NCI-H2081 treated with DMSO at 0.1 percent for 48 hours (cell line): ENCODE results near the gene LTBP4.

ENCODE experiments used
- DNase-seq: peaks from one replicate; lab custom pipeline; 2025; lab: John Stamatoyannopoulos, UW

Gene LTBP4

DNA sequence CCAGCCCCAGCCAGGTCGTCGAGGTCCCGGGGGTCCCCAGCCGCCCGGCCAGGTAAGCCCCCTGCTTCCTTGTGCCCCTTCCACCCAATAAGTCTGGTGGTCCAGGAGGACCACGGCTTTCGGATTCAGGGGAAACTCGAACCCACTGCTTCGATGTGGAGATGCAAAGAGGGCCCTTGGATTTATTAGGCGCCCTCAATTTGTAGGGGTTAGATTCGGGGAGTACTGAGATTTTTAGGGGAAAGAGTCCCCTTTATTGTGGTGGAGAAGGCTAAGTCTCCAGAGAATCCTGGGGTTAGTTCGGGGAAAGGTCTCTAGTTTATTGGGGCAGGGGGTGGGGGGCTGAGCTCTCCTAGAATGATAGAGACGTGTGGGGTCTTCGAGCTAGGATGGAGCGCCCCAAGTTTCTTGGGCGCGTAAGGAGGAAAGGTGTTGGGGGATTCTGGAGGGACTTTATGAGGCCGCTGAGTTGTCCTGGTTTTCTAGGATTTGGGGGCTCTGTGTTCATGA is 3.8 kb upstream of the LTBP4 start:
- no peak for DNase-seq

DNA sequence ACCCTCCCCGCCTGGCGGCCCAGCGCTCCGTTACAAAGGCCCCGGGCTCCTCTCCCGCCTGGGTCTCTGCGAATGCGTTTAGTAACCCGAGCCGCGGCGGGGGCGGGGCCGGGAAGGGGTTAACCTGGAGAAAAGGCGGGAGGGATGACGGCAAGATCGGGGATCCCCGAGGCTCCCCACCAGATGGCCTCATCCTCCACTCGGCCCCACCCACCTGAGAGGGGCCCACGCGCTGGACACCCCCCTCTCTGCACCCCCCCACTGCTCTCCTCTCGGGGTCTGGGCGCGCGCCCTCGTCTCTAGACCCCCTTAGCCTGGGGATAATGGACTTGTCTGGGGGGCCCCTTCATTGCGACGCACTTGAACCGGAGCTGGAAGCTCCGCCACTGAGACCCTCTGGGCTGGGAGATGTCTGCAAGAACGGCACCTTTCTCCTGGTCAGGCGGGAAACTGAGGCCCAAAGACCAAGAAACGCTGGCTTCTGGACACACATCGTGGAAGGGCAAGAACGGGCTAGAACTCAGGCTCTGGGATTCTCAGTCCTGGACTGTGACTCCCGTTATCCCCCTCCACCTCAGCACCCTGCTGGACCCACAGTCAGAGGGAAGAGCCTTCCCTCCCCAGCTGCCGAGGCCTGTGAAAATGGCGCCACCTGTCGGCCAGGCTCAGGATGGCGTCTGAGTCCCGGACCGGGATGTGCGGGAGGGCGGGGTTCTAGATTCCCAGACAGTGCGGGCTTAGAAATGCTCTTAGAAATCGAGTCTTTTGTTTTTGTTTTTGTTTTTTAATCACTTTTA is 2.9 kb upstream of the LTBP4 start:
- peak; percentile 12 for DNase-seq

DNA sequence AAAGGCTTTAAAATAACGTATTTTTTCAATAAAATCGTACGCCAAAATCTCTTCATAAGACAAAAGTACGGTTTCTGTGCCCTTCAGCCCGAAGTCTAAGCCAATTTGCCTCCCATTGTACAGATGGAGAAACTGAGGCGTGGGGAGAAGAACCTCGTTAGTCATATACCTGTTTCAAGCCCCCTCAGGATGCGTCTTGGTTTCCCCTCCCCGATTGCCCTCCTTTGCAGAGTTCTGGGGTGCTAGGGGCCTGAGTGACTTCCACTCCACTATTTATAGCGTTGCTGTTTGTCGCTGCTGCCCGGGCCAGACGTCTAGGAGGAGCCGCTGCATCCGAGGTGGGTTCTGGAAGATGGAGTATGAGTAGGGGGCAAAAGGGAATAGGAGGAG is 2.3 kb upstream of the LTBP4 start:
- no peak for DNase-seq

DNA sequence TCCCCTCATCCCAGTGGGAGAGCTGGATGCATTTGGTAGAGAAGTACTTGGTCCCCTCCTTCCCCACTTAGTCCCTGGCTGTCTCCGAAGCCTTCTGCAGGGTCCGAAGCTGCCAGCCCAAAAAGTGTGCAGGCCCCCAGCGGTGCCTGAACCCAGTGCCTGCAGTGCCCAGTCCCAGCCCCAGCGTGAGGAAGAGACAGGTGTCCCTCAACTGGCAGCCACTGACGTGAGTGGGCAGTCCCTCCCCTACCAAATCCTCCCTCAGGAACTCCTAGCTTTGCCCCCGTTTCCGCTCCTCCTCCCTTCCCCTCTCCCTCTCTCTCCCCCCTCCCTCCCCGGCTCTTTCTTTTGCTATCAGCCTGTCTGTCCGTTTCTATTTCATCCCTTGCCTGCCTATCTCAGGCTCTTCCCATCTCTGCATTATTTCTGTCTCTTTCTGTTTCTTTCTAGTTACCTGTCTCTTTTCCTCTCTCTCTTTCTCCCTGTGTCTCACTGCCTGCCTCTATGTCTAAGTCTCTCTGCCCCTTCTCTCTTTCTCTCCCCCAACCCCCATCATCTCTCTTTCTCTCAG is 1.8 kb upstream of the LTBP4 start:
- no peak for DNase-seq

DNA sequence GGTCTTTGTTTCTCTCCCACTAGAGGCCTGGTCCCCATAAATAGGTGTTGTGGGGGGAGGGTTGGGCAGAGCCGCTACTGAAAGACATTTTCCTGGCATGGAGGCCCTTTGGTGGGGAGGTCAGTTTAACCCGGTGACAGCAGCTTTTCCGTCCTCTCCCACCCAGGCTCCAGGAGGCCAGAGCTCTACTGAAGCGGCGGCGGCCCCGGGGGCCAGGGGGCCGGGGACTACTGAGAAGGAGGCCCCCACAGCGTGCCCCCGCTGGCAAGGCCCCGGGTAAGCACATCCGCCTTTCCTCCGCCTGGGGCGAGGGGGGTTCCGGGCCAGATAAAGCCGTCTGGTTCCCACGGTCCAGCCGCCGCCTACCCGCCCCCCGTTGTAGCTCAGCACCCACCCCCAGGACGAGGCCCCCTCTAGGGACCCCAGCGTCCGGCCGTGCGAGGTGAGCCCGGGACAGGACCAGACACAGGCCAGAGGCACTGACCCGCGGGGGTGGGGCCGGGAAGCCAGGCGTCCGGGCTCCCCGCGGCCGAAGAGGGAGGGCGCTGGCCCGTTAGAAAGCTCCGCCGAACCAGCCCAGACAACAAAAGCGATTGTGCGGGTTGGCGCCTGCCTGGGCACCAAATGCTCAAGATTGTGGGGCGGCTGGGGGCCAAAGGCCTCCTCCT is 1.1 kb upstream of the LTBP4 start:
- no peak for DNase-seq

DNA sequence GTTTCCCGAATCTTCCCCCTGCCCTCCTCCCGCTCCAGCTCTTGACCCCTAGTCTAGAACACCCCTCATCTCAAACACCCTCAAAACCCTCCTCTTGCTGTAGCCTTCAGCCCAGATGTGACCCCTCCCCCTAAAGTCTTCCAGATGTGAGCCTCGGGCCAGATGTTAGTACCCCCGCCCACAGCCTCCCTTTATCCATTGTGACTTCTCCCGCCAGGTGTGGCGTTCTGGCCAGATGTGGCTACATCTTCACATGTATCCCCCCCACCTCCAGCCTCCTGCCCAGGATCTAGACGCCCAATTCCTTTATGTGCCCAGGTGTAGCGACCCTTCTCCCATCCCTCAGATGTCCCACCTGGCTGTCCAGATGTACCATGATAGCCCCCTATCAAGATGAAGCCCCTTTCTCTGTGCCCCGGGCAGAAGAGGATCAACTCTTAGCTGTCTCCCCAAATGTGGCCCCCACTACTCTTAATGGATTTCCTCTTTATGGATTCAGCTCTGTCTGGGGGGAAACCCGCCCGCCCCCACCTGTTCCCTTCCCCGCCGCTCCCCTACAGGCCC is 517 bp upstream of the LTBP4 start:
- DNase-seq = no peak

DNA sequence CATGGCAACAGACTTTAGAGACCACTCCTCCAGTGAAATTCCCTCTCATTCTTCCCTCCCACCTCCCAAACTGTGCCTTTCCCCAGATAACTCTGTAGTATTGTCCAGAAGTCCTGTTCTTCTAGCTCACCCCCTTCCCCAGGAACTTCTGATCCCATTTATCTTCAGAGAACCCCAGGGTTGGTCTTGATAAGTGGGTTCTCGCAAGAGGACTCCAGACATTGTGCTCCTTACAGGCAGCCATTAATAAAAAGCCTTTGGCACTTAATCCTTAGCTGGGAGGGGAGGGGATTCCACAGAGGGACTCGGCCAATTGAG is 1.9 kb downstream of the LTBP4 start:
- DNase-seq = no peak

DNA sequence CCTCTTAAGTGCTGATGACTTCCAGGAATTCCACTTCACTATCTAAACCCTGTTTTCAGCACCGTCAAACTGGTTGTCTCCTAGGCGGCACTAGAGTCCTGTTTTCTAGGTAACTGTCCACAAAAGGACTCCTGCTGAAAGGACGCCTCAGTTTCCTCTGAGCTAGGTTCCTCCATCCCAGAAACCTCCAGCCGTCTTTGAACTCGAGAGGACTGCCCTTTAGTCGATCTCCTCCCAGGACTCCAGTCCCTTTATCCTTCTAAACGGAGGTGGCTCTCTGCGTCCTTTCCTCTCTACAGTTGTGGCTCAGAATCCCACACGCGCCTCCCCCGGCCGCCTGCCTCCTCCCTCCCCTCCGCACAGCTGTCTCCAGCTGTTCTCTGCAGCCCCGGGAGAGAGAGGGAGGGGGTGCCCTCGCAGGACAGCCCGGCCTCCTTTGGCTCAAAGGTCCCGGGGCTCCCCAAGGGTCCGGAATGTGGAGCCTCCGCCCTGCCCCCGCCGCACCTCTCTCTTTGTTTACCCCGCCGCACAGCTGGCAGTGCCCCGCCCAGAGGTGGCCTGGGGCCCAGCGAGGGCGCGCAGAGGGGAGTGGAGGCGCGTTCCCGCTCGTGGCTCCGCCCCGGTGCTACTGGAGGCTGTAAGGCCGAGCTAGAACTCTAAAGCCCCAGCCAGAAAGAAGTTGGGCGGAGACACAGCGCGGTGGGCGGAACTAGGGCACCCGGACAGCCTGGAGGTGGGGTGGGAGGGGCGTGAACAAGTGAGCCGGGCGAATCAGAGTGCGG is 2.4 kb downstream of the LTBP4 start:
- peak; percentile 47 for DNase-seq

DNA sequence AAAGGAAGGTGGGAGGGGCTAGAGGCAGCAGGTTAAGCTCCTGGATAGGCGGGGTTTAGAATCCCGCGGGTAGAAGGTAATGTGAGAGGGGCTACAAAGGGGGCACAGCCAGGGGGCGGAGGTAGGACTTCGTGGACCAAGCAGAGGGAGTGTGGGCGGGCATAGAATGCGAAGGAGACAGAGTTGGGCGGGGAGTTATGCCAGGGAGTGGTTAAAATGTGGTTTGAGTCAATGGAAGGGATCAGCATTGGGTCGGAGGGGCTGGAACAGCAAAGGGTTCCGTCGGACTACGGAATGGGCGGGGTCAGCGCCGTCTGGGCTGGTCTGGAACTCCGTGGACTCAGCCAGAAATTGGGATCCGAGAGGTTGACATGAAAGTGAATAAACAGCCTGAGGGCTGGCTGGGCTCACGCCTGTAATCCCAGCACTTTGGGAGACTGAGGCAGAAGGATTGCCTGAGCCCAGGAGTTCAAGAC is 3.0 kb downstream of the LTBP4 start:
- no peak for DNase-seq

DNA sequence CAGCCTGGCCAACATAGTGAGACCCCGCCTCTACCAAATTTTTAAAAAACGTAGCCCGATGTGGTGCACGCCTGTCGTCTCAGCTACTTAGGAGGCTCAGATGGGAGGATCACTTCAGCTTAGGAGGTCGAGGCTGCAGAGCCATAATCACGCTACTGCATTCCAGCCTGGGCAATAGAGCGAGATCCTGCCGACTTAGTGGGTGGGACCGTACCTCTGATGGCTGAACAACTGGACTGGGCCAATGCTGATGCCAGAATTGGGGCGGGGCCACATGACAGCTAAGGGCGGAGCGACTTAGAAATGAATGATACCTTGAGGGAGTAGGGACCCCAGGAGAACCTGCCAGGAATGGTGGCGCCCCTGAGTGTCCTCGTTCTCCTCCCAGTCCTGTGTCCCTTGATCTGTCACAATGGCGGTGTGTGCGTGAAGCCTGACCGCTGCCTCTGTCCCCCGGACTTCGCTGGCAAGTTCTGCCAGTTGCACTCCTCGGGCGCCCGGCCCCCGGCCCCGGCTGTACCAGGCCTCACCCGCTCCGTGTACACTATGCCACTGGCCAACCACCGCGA is 3.6 kb downstream of the LTBP4 start:
- DNase-seq = no peak

DNA sequence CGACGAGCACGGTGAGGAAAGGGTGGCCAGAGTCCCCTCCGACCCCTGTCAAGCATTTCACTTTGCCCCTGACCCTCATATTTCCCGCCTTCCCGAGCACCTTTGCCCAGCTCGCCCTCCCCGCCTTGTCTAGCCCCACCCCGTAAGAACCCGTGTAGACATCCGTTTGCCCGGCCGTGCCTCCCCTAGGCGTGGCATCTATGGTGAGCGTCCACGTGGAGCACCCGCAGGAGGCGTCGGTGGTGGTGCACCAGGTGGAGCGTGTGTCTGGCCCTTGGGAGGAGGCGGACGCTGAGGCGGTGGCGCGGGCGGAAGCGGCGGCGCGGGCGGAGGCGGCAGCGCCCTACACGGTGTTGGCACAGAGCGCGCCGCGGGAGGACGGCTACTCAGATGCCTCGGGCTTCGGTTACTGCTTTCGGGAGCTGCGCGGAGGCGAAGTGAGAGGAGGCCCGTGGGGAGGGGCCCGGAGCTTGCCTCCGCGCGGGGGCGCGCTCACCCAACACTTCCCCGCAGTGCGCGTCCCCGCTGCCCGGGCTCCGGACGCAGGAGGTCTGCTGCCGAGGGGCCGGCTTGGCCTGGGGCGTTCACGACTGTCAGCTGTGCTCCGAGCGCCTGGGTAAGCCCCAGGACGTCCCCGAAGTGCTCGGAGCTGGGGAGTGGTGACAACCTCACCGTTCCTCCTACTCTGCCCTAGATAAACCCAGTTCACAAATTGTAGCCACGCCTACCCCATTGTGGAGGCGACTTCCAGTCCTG is 4.2 kb downstream of the LTBP4 start:
- DNase-seq = no peak

DNA sequence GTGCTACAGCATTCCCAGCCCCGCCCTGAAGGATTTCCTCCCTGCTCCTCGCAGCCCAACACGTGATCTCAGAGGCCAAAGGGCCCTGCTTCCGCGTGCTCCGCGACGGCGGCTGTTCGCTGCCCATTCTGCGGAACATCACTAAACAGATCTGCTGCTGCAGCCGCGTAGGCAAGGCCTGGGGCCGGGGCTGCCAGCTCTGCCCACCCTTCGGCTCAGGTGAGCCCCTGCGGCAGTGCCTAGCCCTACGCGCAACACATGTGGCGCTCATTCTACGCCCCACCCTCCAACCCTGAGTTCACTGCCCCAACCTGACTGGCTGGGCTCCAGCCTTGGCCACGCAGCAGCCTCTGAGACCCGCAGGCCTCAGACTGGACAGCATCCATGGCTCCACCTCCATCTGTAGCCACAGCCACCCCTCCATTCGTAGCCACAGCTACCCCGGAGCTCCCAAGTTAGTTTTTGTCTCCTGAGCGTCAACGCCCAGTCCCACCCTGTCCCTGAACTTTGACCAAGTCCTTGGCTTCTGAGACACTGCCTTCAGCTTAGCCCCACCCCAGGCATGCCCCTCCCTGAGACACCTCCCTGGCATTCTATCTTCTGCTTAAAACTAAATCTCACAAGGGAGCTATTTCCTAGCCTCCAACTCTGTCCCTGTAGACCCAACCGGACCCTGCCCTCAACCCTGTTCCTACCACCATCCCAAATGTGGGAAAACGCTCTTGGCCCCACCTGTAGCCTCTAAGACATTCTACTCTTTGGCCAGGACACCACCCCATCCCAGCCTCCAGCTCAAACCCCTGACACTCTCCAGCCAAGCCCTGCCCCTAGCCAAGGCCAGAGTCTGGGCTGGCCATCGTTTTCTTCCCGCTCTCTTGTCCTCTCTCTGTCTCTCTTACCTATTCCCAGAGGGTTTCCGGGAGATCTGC is 6.4 kb downstream of the LTBP4 start:
- DNase-seq = no peak

DNA sequence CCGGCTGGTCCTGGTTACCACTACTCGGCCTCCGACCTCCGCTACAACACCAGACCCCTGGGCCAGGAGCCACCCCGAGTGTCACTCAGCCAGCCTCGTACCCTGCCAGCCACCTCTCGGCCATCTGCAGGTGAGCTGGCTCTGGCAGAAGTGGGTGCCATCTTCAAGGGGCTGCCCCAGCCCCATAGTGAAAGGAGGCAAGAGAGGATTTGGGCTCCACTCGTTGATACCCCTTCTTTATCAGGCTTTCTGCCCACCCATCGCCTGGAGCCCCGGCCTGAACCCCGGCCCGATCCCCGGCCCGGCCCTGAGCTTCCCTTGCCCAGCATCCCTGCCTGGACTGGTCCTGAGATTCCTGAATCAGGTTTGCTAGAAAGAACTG is 7.1 kb downstream of the LTBP4 start:
- DNase-seq = no peak

DNA sequence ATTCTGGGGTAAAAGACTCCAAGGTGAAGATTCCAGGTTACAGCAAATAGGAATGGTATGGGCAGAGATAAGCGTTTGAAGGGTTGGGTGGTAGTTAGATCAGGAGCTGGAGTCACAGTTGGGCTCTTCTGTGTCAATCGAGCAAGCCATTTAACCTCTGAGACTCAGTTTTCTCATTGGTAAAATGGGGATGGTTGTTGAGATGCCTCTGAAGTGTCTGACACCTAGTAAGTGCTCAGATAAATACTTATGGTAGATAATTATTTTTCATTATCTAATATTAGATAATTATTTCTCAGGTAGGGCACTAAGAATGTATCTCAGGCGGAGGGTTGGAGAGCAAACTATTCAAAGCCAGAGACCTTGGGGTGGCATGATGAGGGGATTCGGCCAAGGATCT is 7.8 kb downstream of the LTBP4 start:
- DNase-seq = no peak

DNA sequence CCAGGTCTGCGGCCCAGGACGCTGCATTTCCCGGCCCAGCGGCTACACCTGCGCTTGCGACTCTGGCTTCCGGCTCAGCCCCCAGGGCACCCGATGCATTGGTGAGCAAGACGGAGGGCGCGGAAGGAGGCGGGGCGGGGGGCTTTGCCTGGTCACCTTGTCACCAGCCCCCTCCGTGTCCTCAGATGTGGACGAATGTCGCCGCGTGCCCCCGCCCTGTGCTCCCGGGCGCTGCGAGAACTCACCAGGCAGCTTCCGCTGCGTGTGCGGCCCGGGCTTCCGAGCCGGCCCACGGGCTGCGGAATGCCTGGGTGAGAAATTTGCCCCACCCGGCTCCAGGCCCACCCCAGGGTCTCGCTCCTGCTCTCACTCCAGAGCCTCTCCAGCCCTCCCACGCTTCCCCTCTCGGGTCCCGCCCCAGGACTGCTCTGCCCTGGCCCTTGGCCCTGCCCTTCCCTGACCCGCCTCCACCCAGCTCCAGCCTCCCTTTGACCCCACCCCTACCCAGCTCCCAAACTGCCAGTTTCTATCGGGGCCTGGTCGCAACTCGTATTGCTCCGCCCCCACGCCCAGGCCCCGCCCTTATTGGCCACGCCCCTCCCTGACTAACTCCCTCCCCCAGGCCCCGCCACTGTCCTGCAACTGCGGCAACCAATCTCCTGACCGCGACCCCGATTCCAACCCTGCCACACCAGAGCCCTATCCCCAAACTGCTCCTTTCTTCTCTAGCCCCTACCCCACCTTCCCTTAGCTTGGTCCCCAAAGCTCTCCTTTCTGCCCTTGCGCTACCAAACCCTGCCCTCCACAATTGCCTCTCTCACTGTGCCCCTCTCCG is 8.6 kb downstream of the LTBP4 start:
- DNase-seq = no peak

DNA sequence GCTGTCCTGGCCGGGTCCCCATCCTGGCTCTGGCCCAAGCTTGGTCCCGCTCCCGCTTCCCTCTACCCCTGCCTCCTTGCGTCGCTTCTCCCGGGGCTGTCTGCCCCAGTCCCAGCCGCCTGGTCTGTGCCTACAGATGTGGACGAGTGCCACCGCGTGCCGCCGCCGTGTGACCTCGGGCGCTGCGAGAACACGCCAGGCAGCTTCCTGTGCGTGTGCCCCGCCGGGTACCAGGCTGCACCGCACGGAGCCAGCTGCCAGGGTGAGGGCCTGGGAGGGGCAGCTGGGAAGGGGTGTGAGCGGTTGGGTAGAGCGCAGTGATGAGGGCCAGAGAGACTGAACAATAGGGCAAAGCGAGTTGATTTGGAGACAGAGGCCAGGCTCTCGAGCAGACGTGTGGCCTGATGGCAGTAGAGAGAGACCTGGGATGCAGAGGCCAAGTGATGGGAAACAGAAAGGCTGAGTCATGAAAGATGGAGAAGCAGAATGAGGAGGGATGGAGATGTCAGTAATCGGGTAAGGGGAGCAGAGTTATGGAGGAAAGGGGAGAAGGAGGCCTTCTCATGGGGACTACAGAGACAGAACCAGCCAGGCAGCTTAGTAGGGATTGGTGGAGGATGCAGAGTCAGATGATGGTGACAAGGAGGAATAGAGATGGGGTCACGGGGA is 9.4 kb downstream of the LTBP4 start:
- no peak for DNase-seq

DNA sequence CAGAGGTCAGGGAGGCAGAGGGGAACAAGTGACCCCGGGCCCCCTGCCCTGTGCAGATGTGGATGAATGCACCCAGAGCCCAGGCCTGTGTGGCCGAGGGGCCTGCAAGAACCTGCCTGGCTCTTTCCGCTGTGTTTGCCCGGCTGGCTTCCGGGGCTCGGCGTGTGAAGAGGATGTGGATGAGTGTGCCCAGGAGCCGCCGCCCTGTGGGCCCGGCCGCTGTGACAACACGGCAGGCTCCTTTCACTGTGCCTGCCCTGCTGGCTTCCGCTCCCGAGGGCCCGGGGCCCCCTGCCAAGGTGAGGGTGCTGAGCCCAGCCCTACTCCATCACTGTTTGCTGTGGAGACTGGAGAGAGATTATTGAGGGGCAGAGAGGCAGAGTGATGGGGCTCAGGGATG is 9.9 kb downstream of the LTBP4 start:
- DNase-seq = no peak

DNA sequence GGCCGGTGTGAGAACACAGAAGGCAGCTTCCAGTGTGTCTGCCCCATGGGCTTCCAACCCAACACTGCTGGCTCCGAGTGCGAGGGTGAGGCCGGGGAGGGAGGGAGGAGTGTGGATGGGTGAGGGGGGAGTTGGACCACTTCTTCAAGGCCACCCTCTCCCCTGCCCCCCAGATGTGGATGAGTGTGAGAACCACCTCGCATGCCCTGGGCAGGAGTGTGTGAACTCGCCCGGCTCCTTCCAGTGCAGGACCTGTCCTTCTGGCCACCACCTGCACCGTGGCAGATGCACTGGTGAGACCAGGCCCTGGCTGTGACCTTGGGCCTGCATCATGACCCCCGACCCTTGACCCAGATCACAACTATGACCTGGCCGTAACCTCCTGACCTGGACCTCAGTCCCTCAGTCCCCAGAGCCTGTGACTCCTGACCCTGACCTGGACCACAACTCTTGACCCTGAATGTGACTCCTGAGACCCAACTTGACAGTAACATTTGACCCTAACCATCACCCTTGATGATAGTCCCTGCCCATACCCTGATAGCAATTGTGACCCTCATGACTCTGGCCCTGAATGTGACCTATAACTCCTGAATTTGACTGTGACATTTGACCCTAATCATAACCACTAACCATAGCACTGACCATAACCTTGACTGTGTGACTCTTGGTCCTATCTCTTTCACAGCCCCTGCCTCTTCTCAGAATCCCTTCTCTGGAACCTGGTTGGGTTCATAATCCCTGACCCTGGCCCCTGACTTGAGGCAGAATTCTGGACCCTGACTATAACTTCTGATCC is 10.9 kb downstream of the LTBP4 start:
- no peak for DNase-seq
